HepG2 (cell line): ENCODE data around the gene NSD1. TPM values are rescaled to one million over a fixed set of nuclear protein-coding genes. Genes with fewer than 3 reads are reported as not detected.

Experiments
- CCAR2 ChIP-seq: fragments of 200-400 bp; formaldehyde crosslinking; optimal IDR thresholded peaks from 2 replicates; pipeline ENCODE3; 2018; ENCODE audit warnings: low read depth, mild to moderate bottlenecking, low read length, moderate library complexity
- HNRNPLL ChIP-seq: fragments of 200-400 bp; formaldehyde crosslinking; IDR thresholded peaks from 2 replicates; pipeline ENCODE4 v1.6.1; 2017; ENCODE audit warnings: mild to moderate bottlenecking, low read depth, low read length; ENCODE audit not compliant: poor library complexity, severe bottlenecking
- NFE2 ChIP-seq: sonication (generic); formaldehyde crosslinking; IDR thresholded peaks from 2 replicates; pipeline ENCODE4 v1.4.0; 2020; ENCODE audit warnings: missing genetic modification reagents
- POLR2A ChIP-seq, 2 experiments: IDR thresholded peaks; 2 replicates each; pipeline ENCODE4 v1.6.1; 2011; ENCODE audit warnings: low read depth in 2 of 2, low read length in 2 of 2, mild to moderate bottlenecking in 1 of 2, moderate library complexity in 1 of 2; ENCODE audit not compliant: insufficient read depth in 1 of 2
- RARA ChIP-seq: IDR thresholded peaks from 2 replicates; pipeline ENCODE4 v1.6.1; 2016; ENCODE audit warnings: missing genetic modification reagents, missing compliant biosample characterization
- REPIN1 ChIP-seq: sonication (generic); formaldehyde crosslinking; IDR thresholded peaks from 2 replicates; pipeline ENCODE4 v1.8.0; 2022; ENCODE audit warnings: missing genetic modification reagents, low read depth, mild to moderate bottlenecking, borderline replicate concordance
- SALL2 ChIP-seq: sonication (generic); formaldehyde crosslinking; IDR thresholded peaks from 2 replicates; pipeline ENCODE4 v1.8.1; 2023; ENCODE audit warnings: mild to moderate bottlenecking, missing genetic modification reagents, inconsistent platforms
- SMAD9 ChIP-seq: sonication (generic); formaldehyde crosslinking; IDR thresholded peaks from 2 replicates; pipeline ENCODE4 v1.5.1; 2020; ENCODE audit warnings: mild to moderate bottlenecking, missing genetic modification reagents
- SRSF1 ChIP-seq: fragments of 200-400 bp; formaldehyde crosslinking; optimal IDR thresholded peaks from 2 replicates; pipeline ENCODE3; 2017; ENCODE audit warnings: mild to moderate bottlenecking, low read depth, low read length, moderate library complexity
- STAT5B ChIP-seq: sonication (generic); formaldehyde crosslinking; IDR thresholded peaks from 2 replicates; pipeline ENCODE4 v1.4.0; 2020; ENCODE audit warnings: missing genetic modification reagents
- ZBTB1 ChIP-seq: sonication (generic); formaldehyde crosslinking; IDR thresholded peaks from 2 replicates; pipeline ENCODE4 v1.4.0; 2020; ENCODE audit warnings: missing genetic modification reagents, borderline replicate concordance
- ZMYM3 ChIP-seq: sonication (generic); formaldehyde crosslinking; IDR thresholded peaks from 2 replicates; pipeline ENCODE4 v1.5.1; 2020; ENCODE audit warnings: mild to moderate bottlenecking, missing genetic modification reagents
- ZNF124 ChIP-seq: sonication (generic); formaldehyde crosslinking; IDR thresholded peaks from 2 replicates; pipeline ENCODE4 v1.4.0; 2020; ENCODE audit warnings: missing genetic modification reagents
- ZNF556 ChIP-seq: sonication (generic); formaldehyde crosslinking; IDR thresholded peaks from 2 replicates; pipeline ENCODE4 v1.4.0; 2020; ENCODE audit warnings: mild to moderate bottlenecking, missing genetic modification reagents, borderline replicate concordance
- ZNF616 ChIP-seq: sonication (generic); formaldehyde crosslinking; IDR thresholded peaks from 2 replicates; pipeline ENCODE4 v1.5.0; 2020; ENCODE audit warnings: low read depth, mild to moderate bottlenecking, missing genetic modification reagents
- ZSCAN25 ChIP-seq: sonication (generic); formaldehyde crosslinking; IDR thresholded peaks from 2 replicates; pipeline ENCODE4 v1.8.0; 2022; ENCODE audit warnings: mild to moderate bottlenecking, missing genetic modification reagents
- polyA plus RNA-seq, 8 experiments: library from polyadenylated mRNA; depleted of rRNA in 3 of 8; stranded (reverse) in 7 of 8; unstranded in 1 of 8; fragments of >200 nt; fragmentation: Illumina TruSeq in 4 of 8; extraction: Trizol in 4 of 8; gene quantifications; 2 replicates each; pipeline versions ENCODE4 v1.2.1 to v1.2.3, GENCODE V29; 2011 to 2016; ENCODE audit warnings: low read depth in 4 of 8, missing spikeins in 1 of 8, mixed read lengths in 1 of 8; ENCODE audit not compliant: insufficient read depth in 1 of 8
- total RNA-seq, 5 experiments: library from RNA; depleted of rRNA; stranded (reverse); fragments of >200 nt; fragmentation: Illumina TruSeq; extraction: Trizol; gene quantifications; 2 replicates each; pipeline ENCODE4 v1.2.3, GENCODE V29; 2016; ENCODE audit warnings: low read depth in 1 of 5
- TF ChIP-seq, protein P1 (sequence below): sonication (generic); formaldehyde crosslinking; IDR thresholded peaks from 2 replicates; pipeline ENCODE4 v1.4.0; 2020; ENCODE audit warnings: missing genetic modification reagents, borderline replicate concordance
- TF ChIP-seq, protein P2 (sequence below): sonication (generic); formaldehyde crosslinking; IDR thresholded peaks from 2 replicates; pipeline ENCODE4 v1.4.0; 2020; ENCODE audit warnings: mild to moderate bottlenecking, missing genetic modification reagents
- TF ChIP-seq, protein P3 (sequence below): sonication (generic); formaldehyde crosslinking; IDR thresholded peaks from 2 replicates; pipeline ENCODE4 v1.4.0; 2020; ENCODE audit warnings: mild to moderate bottlenecking, missing genetic modification reagents
- TF ChIP-seq, protein P4 (sequence below): sonication (generic); formaldehyde crosslinking; IDR thresholded peaks from 2 replicates; pipeline ENCODE4 v1.8.1; 2023; ENCODE audit warnings: mild to moderate bottlenecking, inconsistent platforms, moderate library complexity, missing genetic modification reagents, borderline replicate concordance

The NSD1 gene
- total and polyA plus RNA-seq, 2 of the 13 experiments (the other 11 are each of a cell fraction or from before 2014, with no cell fraction given), result 0.01 to 0.09 TPM

DNA sequence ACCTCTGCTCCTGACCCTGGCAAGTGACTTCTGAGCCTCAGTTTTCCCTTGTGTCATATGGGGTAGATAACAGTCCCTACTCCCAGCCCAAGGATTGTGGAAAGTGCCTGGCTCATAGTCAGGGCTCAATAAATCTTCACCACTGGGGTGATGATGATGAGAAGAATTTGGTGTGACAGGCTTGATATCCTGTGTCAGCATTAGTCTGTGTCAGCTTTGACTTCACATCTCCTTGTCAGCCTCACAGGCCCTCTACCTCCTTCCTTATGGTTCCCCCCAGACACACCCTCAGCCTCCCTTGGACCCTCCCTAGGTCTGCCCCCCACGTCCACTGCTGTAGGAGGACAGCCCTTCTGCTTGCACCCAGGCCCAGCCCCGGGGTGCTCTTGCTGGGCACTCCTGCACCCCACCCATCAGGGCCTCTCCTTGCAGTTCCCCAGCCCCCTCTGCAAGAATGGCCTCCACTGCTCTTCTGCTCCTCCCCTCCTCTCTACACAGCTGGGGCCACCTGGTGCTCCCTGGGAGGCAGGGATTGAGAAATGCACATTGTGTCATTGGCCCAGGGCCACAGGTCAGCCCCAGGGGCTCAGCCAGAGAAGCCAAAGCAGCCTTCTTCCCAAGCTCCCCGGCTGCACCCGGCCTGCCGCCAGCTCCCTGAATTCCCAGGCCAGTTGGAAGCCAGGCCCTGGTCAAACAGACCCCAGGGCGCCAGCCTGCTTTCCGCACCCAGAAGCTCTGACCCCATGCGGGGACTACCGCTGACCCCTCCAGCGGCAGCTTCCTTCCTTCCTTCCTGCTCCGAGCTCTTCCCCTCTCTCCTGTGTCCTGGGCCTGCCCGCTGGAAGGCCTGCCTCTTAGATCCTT lies 39.1 kb upstream of the NSD1 start (continued):
- TF ChIP-seq, protein P1, sequence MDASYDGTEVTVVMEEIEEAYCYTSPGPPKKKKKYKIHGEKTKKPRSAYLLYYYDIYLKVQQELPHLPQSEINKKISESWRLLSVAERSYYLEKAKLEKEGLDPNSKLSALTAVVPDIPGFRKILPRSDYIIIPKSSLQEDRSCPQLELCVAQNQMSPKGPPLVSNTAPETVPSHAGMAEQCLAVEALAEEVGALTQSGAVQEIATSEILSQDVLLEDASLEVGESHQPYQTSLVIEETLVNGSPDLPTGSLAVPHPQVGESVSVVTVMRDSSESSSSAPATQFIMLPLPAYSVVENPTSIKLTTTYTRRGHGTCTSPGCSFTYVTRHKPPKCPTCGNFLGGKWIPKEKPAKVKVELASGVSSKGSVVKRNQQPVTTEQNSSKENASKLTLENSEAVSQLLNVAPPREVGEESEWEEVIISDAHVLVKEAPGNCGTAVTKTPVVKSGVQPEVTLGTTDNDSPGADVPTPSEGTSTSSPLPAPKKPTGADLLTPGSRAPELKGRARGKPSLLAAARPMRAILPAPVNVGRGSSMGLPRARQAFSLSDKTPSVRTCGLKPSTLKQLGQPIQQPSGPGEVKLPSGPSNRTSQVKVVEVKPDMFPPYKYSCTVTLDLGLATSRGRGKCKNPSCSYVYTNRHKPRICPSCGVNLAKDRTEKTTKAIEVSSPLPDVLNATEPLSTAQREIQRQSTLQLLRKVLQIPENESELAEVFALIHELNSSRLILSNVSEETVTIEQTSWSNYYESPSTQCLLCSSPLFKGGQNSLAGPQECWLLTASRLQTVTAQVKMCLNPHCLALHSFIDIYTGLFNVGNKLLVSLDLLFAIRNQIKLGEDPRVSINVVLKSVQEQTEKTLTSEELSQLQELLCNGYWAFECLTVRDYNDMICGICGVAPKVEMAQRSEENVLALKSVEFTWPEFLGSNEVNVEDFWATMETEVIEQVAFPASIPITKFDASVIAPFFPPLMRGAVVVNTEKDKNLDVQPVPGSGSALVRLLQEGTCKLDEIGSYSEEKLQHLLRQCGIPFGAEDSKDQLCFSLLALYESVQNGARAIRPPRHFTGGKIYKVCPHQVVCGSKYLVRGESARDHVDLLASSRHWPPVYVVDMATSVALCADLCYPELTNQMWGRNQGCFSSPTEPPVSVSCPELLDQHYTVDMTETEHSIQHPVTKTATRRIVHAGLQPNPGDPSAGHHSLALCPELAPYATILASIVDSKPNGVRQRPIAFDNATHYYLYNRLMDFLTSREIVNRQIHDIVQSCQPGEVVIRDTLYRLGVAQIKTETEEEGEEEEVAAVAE, result 0 out of 2 replicates have a peak, but pooled peaks have one; percentile 32
- TF ChIP-seq ZMYM3 (CRISPR knock-in tag) (0 out of 2 replicates have a peak, but pooled peaks have one; percentile 4), SMAD9 (CRISPR knock-in tag) (no peak), ZSCAN25 (CRISPR knock-in tag) (peak; percentile 67), SRSF1 (peak; percentile 43), POLR2A (IDR thresholded peaks at IDR 0.05; ENCODE audit: insufficient read depth in 1 of 2, low read depth in 2 of 2, low read length in 2 of 2) (no peak), ZNF556 (CRISPR knock-in tag) (peak; percentile 52; the same call in 1 of the 2 replicates), ZBTB1 (CRISPR knock-in tag) (no peak), NFE2 (CRISPR knock-in tag) (no peak), REPIN1 (peak; percentile 89), RARA (CRISPR knock-in tag) (peak; percentile 70), CCAR2 (no peak), ZNF616 (CRISPR knock-in tag) (no peak), SALL2 (no peak; the same call in 1 of the 2 replicates), HNRNPLL (peak; percentile 32), ZNF124 (peak; percentile 33; the same call in 1 of the 2 replicates), STAT5B (CRISPR knock-in tag) (no peak)
- TF ChIP-seq, protein P2, sequence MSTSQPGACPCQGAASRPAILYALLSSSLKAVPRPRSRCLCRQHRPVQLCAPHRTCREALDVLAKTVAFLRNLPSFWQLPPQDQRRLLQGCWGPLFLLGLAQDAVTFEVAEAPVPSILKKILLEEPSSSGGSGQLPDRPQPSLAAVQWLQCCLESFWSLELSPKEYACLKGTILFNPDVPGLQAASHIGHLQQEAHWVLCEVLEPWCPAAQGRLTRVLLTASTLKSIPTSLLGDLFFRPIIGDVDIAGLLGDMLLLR (CRISPR knock-in tag), result peak; percentile 75; the same call in 1 of the 2 replicates
- TF ChIP-seq, protein P3, sequence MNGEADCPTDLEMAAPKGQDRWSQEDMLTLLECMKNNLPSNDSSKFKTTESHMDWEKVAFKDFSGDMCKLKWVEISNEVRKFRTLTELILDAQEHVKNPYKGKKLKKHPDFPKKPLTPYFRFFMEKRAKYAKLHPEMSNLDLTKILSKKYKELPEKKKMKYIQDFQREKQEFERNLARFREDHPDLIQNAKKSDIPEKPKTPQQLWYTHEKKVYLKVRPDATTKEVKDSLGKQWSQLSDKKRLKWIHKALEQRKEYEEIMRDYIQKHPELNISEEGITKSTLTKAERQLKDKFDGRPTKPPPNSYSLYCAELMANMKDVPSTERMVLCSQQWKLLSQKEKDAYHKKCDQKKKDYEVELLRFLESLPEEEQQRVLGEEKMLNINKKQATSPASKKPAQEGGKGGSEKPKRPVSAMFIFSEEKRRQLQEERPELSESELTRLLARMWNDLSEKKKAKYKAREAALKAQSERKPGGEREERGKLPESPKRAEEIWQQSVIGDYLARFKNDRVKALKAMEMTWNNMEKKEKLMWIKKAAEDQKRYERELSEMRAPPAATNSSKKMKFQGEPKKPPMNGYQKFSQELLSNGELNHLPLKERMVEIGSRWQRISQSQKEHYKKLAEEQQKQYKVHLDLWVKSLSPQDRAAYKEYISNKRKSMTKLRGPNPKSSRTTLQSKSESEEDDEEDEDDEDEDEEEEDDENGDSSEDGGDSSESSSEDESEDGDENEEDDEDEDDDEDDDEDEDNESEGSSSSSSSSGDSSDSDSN (CRISPR knock-in tag), result peak; percentile 84
- TF ChIP-seq, protein P4, sequence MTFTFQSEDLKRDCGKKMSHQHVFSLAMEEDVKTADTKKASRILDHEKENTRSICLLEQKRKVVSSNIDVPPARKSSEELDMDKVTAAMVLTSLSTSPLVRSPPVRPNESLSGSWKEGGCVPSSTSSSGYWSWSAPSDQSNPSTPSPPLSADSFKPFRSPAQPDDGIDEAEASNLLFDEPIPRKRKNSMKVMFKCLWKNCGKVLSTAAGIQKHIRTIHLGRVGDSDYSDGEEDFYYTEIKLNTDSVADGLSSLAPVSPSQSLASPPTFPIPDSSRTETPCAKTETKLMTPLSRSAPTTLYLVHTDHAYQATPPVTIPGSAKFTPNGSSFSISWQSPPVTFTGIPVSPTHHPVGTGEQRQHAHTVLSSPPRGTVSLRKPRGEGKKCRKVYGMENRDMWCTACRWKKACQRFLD (CRISPR knock-in tag), result no peak
